Kidney epithelial cell (primary cell): Measurements from ENCODE around the gene GRAMD2A. TPM values are rescaled to one million over a fixed set of nuclear protein-coding genes. Genes with fewer than 3 reads are reported as not detected.

Experiments
- DNase-seq: peaks from one replicate; pipeline ENCODE4 v3.0.0-alpha.2; 2010; ENCODE audit warnings: low read depth
- H3K27me3 ChIP-seq: 2 replicates; pipeline ENCODE4 v1.6.0; 2011; ENCODE audit warnings: low read length; ENCODE audit not compliant: control insufficient read depth, insufficient read depth
- H3K36me3 ChIP-seq: 2 replicates; pipeline ENCODE4 v1.5.1; 2011; ENCODE audit warnings: low read length; ENCODE audit not compliant: control insufficient read depth, insufficient read depth
- H3K4me3 ChIP-seq: 2 replicates; pipeline ENCODE4 v1.5.1; 2011; ENCODE audit warnings: low read depth, mild to moderate bottlenecking, control low read depth, low read length
- total RNA-seq: library from RNA; depleted of rRNA; stranded (reverse); fragments of >200 nt; gene quantifications from 2 replicates; pipeline ENCODE4 v1.2.3, GENCODE V29; 2015
- TF ChIP-seq, protein P1 (sequence below): IDR thresholded peaks from 2 replicates; pipeline ENCODE4 v1.5.1; 2011; ENCODE audit warnings: mild to moderate bottlenecking, moderate library complexity, low read length, control low read depth, inconsistent platforms; ENCODE audit not compliant: insufficient read depth, poor library complexity, severe bottlenecking

Gene GRAMD2A
- total RNA-seq, 1 donor from 2014 or later: 2.4 TPM

DNA sequence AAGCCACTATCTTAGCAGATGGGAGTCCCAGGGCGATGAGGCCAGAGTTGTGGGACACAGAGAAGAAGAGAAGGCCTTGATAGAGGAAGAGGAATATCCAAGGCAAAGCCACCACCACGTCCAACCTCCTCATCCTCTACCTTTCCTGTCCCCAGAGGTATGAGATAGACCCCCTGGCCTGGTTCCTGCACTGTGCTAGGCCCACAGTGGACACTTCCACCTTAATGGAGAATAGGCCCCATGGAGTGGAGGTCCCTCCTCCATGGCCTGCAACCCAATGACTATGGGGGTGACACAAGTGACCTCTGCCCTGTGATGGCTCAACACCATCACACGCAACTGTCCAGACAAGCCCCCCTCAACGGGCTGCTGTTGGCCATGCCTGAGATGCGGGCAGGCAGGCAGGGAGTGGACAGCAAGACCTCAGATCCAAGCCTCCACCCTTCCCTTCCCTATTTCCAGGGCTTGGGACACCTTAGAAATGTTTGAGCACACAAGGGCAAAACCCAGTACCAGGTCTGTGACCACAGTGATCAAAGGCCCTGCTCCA lies 36.8 kb downstream of the GRAMD2A start:
- TF ChIP-seq, protein P1, sequence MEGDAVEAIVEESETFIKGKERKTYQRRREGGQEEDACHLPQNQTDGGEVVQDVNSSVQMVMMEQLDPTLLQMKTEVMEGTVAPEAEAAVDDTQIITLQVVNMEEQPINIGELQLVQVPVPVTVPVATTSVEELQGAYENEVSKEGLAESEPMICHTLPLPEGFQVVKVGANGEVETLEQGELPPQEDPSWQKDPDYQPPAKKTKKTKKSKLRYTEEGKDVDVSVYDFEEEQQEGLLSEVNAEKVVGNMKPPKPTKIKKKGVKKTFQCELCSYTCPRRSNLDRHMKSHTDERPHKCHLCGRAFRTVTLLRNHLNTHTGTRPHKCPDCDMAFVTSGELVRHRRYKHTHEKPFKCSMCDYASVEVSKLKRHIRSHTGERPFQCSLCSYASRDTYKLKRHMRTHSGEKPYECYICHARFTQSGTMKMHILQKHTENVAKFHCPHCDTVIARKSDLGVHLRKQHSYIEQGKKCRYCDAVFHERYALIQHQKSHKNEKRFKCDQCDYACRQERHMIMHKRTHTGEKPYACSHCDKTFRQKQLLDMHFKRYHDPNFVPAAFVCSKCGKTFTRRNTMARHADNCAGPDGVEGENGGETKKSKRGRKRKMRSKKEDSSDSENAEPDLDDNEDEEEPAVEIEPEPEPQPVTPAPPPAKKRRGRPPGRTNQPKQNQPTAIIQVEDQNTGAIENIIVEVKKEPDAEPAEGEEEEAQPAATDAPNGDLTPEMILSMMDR: no peak
- Histone ChIP-seq H3K27me3 (no peaks in the 10 kb centered on the region), H3K36me3 (no peaks in the 10 kb centered on the region), H3K4me3 (no peak overlapping the region)
- no peak for DNase-seq

DNA sequence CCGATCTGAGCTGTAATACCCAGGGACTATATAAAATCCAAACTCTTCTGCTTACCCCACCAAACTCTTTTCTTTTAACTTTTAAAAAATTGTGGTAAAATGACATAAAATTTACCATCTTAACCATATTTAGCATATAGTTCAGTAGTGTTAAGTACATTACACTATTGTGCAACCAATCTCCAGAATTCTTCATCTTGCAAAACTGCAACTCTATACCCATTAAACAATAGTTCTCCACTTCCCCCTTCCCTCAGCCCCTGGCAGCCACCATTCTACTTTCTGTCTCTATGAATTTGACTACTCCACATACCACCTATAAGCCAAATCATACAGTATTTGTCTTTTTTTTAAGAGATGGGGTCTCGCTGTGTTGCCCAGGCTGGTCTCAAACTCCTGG lies 40.7 kb downstream of the GRAMD2A start:
- TF ChIP-seq, protein P1: no peak
- H3K36me3 ChIP-seq: no peaks in the 10 kb centered on the region
- no peaks in the 10 kb centered on the region for H3K27me3 ChIP-seq
- DNase-seq: no peak
- no peak overlapping the region for H3K4me3 ChIP-seq

DNA sequence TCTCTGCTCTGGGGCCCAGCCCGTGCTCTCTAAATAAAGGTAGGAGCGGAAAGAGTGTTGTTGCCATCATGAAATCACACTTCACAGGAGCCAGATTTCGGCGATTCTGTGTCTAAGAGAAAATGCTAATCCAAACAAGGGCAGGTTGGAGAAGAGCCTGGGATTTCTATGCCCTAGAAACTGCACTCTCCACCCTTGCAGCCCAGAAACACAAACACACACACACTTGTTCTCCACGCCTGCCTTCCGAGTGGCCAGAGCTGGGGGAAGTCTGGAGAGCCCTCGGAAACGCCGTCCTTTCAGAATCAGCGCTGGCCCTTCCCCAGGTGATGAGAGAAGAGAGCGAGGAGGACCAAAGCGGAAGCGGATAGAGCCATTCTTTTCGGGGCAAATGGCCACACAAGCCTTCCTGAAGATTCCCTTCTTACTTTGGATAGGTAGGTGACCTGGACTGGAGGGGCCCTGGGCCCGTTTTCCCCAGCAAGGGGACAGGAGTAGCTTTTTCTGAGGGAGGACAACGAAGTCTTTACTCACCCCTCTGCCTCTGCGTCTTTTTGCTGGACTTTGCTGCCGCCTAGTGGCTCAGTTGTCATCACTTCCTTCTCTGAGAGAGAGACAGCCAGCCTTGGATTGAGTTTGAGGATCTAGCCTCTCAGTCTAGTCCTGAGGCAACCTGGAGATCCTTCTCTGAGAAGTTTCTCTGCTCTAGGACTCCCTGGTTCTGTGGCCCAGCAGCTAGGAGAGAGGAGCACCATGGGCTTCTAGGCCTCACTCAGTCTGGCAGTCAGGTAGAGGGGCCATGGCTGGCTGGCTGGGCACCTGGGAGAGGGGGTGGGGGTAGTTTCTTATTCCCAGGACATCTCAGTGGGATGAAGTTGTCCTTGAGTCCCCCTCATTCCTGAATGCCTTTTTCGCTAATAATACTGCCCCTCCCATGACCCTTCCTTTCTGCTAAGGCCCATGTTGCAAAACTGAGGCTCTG lies 41.7 kb downstream of the GRAMD2A start:
- TF ChIP-seq, protein P1: peak; percentile 82
- Histone ChIP-seq H3K36me3 (no peaks in the 10 kb centered on the region), H3K4me3 (peak overlapping the region; percentile 34), H3K27me3 (no peaks in the 10 kb centered on the region)
- peak; percentile 48 for DNase-seq

DNA sequence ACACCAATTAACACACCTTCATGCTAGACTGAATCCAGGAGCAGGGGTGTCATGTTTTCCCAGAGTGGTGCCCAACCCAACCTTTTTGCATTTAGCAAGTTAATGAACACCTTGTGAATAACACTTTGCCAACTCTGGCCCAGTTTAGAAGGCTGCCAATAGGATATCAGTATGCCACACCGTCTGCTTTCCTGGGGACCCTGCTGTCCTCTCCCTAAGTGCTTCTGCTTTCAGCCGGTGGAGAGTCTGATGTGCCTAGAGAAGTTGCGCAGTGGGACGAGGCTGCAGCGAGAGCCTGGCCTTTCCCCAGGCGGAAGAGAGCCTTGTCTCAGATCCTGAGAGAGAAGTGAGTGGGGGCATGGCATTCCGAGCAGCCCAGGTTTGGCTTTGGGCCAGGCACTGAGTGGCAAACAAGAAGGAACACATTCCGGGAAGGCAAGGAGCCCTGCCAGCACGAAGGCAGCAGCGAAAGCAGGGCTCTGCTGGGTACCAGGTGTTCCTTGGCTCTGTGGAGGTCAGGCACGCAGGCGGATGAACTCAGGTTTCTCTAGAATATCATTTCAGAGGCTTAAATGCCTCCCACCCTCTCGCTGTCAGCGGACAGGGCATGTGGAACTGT lies 42.5 kb downstream of the GRAMD2A start:
- peak overlapping the region; percentile 34 for H3K4me3 ChIP-seq
- TF ChIP-seq, protein P1: no peak
- H3K27me3 ChIP-seq: no peaks in the 10 kb centered on the region
- H3K36me3 ChIP-seq: no peaks in the 10 kb centered on the region
- peak; percentile 71 for DNase-seq

DNA sequence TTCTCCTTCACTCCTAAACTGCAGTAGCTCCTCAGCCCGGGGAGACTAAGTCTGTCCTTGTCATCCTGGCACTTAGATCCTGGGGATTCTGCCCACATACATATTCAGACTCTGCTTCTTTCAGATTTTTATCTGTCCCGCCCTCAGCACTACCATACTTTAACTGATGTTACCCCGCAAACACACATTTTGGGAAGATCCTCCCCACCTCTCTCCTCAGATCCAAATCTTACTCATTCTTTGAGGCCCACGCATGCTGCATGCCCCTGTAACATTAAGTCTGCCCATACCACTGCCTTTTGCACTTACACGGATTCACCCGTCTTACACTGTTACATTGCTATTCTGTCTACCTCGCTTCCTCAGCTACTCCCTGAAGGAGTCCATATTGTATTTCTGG lies 43.3 kb downstream of the GRAMD2A start:
- TF ChIP-seq, protein P1: no peak
- Histone ChIP-seq H3K4me3 (no peak overlapping the region), H3K27me3 (no peaks in the 10 kb centered on the region), H3K36me3 (no peaks in the 10 kb centered on the region)
- no peak for DNase-seq
